GM19468 (cell line): ENCODE measurements around the gene ETV6.

Experiments used
- ATAC-seq: cut with Tn5 transposase; IDR thresholded peaks from one replicate; pipeline ENCODE4 v1.9.1; 2021; ENCODE audit warnings: mild to moderate bottlenecking, moderate library complexity, moderate number of reproducible peaks; ENCODE audit not compliant: unreplicated experiment; ENCODE audit errors: extremely low read depth

Gene ETV6

GRCh38 chr12:11753826-11754225 is 104.4 kb downstream of the ETV6 start:
- ATAC-seq = no peak

GRCh38 chr12:11754256-11754655 is 104.8 kb downstream of the ETV6 start:
- no peak for ATAC-seq

GRCh38 chr12:11755302-11755930 is 105.9 kb downstream of the ETV6 start:
- ATAC-seq = no peak

- ATAC-seq = no peak
These were observed 106.5 kb downstream of the ETV6 start for GRCh38 chr12:11756022-11756421.

GRCh38 chr12:11756523-11756922 is 107.0 kb downstream of the ETV6 start:
- ATAC-seq = no peak

- no peak for ATAC-seq
These were observed 107.6 kb downstream of the ETV6 start for GRCh38 chr12:11757095-11757494.

- no peak for ATAC-seq
These were observed 108.1 kb downstream of the ETV6 start for GRCh38 chr12:11757531-11757930.

GRCh38 chr12:11758087-11758486 is 108.6 kb downstream of the ETV6 start:
- ATAC-seq = no peak

GRCh38 chr12:11758510-11759493 is 109.3 kb downstream of the ETV6 start:
- ATAC-seq = no peak

GRCh38 chr12:11759494-11759878 is 110.0 kb downstream of the ETV6 start:
- no peak for ATAC-seq

GRCh38 chr12:11759899-11760298 is 110.4 kb downstream of the ETV6 start:
- no peak for ATAC-seq

GRCh38 chr12:11761869-11762567 is 112.5 kb downstream of the ETV6 start:
- peak; percentile 23 for ATAC-seq

GRCh38 chr12:11762723-11763326 is 113.4 kb downstream of the ETV6 start:
- ATAC-seq = no peak

- ATAC-seq = no peak
These were observed 114.5 kb downstream of the ETV6 start for GRCh38 chr12:11763760-11764520.

- no peak for ATAC-seq
These were observed 115.4 kb downstream of the ETV6 start for GRCh38 chr12:11764837-11765236.

- ATAC-seq = no peak
These were observed 115.9 kb downstream of the ETV6 start for GRCh38 chr12:11765421-11765816.

- no peak for ATAC-seq
These were observed 116.6 kb downstream of the ETV6 start for GRCh38 chr12:11765817-11766794.

GRCh38 chr12:11767029-11767724 is 117.7 kb downstream of the ETV6 start:
- no peak for ATAC-seq
